ENCODE results near the gene CTSD. TPM values are rescaled to one million over a fixed set of nuclear protein-coding genes. Genes with fewer than 3 reads are reported as not detected.
A peak's percentile ranks its signal among the peaks of the same experiment; 100 is the strongest.

Gene CTSD
- total RNA-seq, 1 donor = 519 TPM

DNA sequence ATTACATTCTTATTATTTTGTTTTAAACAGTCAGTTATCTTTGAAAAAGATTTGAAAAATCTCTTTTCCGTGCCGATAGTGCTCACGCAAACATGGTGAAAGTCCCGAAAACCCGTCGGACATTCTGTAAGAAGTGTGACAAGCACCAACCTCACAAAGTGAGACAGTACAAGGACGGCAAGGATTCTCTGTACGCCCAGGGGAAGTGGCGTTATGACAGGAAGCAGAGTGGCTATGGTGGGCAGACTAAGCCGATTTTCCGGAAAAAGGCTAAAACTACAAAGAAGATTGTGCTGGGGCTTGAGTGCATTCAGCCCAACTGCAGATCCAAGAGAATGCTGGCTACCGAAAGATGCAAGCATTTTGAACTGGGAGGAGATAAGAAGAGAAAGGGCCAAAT, 28.7 kb upstream of the CTSD start:
- H2AFZ ChIP-seq (ENCODE audit: low read length) = no peak overlapping the region
- H3K4me2 ChIP-seq (ENCODE audit: insufficient read depth, low read length) = no peak overlapping the region
- H3K27ac ChIP-seq (ENCODE audit: low read depth, low read length) = no peak overlapping the region
- peak; percentile 66 for DNase-seq (ENCODE audit: insufficient read length, low spot score, missing footprints)
- TF ChIP-seq CTCF (IDR thresholded peaks at IDR 0.05; ENCODE audit: extremely low read depth, low read depth, low read length) = no peak
- H3K27me3 ChIP-seq (ENCODE audit: insufficient read depth, low read length) = peaks cover 28% of the 10 kb centered on the region
- no peaks in the 10 kb centered on the region for H3K9me3 ChIP-seq (ENCODE audit: low read depth, low read length)
- no peaks in the 10 kb centered on the region for H4K20me1 ChIP-seq (ENCODE audit: insufficient read depth, low read length)
- no peaks in the 10 kb centered on the region for H3K36me3 ChIP-seq (ENCODE audit: insufficient read depth, low read length)
- H3K4me3 ChIP-seq (ENCODE audit: insufficient read depth, low read length) = no peak overlapping the region
- no peaks in the 10 kb centered on the region for H3K79me2 ChIP-seq (ENCODE audit: insufficient read depth, low read length)
- peaks cover 4% of the 10 kb centered on the region for H3K4me1 ChIP-seq (ENCODE audit: insufficient read depth, low read length)

GRCh38 chr11:1791912-1792311, 28.2 kb upstream of the CTSD start:
- Histone ChIP-seq H3K79me2 (ENCODE audit: insufficient read depth, low read length) (no peaks in the 10 kb centered on the region), H3K36me3 (ENCODE audit: insufficient read depth, low read length) (no peaks in the 10 kb centered on the region), H4K20me1 (ENCODE audit: insufficient read depth, low read length) (no peaks in the 10 kb centered on the region), H2AFZ (ENCODE audit: low read length) (no peak overlapping the region), H3K4me2 (ENCODE audit: insufficient read depth, low read length) (no peak overlapping the region), H3K4me1 (ENCODE audit: insufficient read depth, low read length) (peaks cover 4% of the 10 kb centered on the region), H3K9me3 (ENCODE audit: low read depth, low read length) (no peaks in the 10 kb centered on the region), H3K4me3 (ENCODE audit: insufficient read depth, low read length) (no peak overlapping the region), H3K27me3 (ENCODE audit: insufficient read depth, low read length) (peaks cover 28% of the 10 kb centered on the region), H3K27ac (ENCODE audit: low read depth, low read length) (no peak overlapping the region)
- no peak for DNase-seq (ENCODE audit: insufficient read length, low spot score, missing footprints)
- TF ChIP-seq CTCF (IDR thresholded peaks at IDR 0.05; ENCODE audit: extremely low read depth, low read depth, low read length) = no peak

DNA sequence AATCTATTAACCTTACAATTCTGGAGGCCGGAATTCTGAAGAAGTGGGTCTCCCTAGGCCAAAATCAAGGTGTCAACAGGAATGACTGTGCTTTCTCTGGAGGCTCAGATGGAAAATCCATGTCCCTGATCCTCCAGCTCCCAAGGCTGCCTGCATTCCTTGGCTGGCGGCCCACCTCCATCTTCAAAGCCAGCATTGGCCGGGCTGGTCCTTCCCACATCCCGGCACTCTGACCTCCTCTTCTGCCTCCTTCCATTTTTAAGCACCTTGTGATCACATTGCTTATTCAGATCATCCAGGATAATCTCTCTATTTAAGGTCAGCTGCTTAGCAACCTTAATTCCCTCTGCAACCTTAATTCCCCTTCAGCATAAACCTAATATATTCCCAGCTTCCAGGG, 22.7 kb upstream of the CTSD start:
- H3K79me2 ChIP-seq (ENCODE audit: insufficient read depth, low read length) = no peaks in the 10 kb centered on the region
- H3K4me2 ChIP-seq (ENCODE audit: insufficient read depth, low read length) = no peak overlapping the region
- no peak for TF ChIP-seq CTCF (IDR thresholded peaks at IDR 0.05; ENCODE audit: extremely low read depth, low read depth, low read length)
- H3K4me3 ChIP-seq (ENCODE audit: insufficient read depth, low read length) = no peak overlapping the region
- no peaks in the 10 kb centered on the region for H3K4me1 ChIP-seq (ENCODE audit: insufficient read depth, low read length)
- no peaks in the 10 kb centered on the region for H4K20me1 ChIP-seq (ENCODE audit: insufficient read depth, low read length)
- H3K36me3 ChIP-seq (ENCODE audit: insufficient read depth, low read length) = no peaks in the 10 kb centered on the region
- no peaks in the 10 kb centered on the region for H3K9me3 ChIP-seq (ENCODE audit: low read depth, low read length)
- DNase-seq (ENCODE audit: insufficient read length, low spot score, missing footprints) = no peak
- H3K27me3 ChIP-seq (ENCODE audit: insufficient read depth, low read length) = peaks cover 19% of the 10 kb centered on the region
- no peak overlapping the region for H2AFZ ChIP-seq (ENCODE audit: low read length)
- no peak overlapping the region for H3K27ac ChIP-seq (ENCODE audit: low read depth, low read length)

DNA sequence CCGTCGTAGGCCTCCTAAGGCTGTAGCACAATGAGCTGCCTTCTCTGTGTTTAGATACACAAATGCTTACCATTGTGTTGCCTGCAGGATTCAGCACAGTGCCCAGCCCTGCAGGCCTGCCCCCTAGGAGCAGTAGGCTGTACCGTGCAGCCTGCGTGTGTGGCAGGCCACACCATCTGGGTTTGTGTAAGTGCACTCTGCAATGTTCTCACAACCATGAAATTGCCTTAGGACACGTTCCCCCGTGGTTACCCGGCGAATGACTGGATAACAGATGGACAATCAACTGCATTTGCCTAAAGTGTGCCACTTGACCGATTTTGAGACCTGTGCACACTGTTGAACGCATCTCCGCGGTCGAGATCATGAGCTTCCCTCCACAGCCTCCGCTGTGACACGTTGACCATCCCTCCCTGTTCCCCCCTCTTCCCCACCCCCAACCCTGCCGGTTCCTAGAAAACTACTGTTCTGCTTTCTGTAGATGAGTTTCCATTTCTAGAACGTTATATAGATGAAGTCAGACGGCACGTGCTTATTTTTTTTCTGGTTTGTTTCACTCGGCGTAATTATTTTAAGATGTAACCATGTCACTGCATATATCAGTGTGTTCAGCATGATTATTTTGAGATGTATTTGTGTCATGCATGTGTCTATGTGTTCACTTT, 22.2 kb upstream of the CTSD start:
- Histone ChIP-seq H3K4me1 (ENCODE audit: insufficient read depth, low read length) (no peaks in the 10 kb centered on the region), H3K9me3 (ENCODE audit: low read depth, low read length) (no peaks in the 10 kb centered on the region), H3K27me3 (ENCODE audit: insufficient read depth, low read length) (peaks cover 18% of the 10 kb centered on the region), H3K4me2 (ENCODE audit: insufficient read depth, low read length) (no peak overlapping the region), H3K36me3 (ENCODE audit: insufficient read depth, low read length) (no peaks in the 10 kb centered on the region), H3K79me2 (ENCODE audit: insufficient read depth, low read length) (no peaks in the 10 kb centered on the region), H2AFZ (ENCODE audit: low read length) (no peak overlapping the region), H3K27ac (ENCODE audit: low read depth, low read length) (no peak overlapping the region), H3K4me3 (ENCODE audit: insufficient read depth, low read length) (no peak overlapping the region), H4K20me1 (ENCODE audit: insufficient read depth, low read length) (no peaks in the 10 kb centered on the region)
- no peak for TF ChIP-seq CTCF (IDR thresholded peaks at IDR 0.05; ENCODE audit: extremely low read depth, low read depth, low read length)
- peak; percentile 32 for DNase-seq (ENCODE audit: insufficient read length, low spot score, missing footprints)
